Naive thymus-derived CD8-positive, alpha-beta T cell (primary cell): ENCODE measurements around the gene KIF4A. TPM values are rescaled to one million over a fixed set of nuclear protein-coding genes. Genes with fewer than 3 reads are reported as not detected.
A peak's percentile ranks its signal among the peaks of the same experiment; 100 is the strongest.
"Not testable (repeated sequence)": the region's sequence is repeated elsewhere in the genome, so short reads cannot be mapped to it uniquely, and the experiment has no call there.

ENCODE experiments used
- ATAC-seq, 2 donors: fragments of 150-1000 bp; cut with Tn5 transposase in 1 of 2; sonication (Bioruptor Pico), chemical (Tn5 transposase) in 1 of 2; 1 replicate in 1 of 2; 2 replicates in 1 of 2; pipeline ENCODE4 v1.10.0; 2021; ENCODE audit warnings: mild to moderate bottlenecking in 2 of 2, moderate library complexity in 2 of 2
- POLR2A ChIA-PET: fragments of 350-600 bp; sonication (Branson Sonifier 250); formaldehyde crosslinking; loops from one replicate; lab custom pipeline; 2021; ENCODE audit warnings: antibody characterized with exemption; lab: Charles Lee
- DNase-seq, 10 donors: peaks; one replicate each; pipeline versions ENCODE4 v3.0.0 to v3.0.0-alpha.2; 2020 to 2022
- H3K27ac Mint-ChIP-seq, 10 donors: one replicate each; pipeline ENCODE4 v1.8.0; 2020 to 2022; ENCODE audit warnings: mild to moderate bottlenecking in 10 of 10, mixed read lengths in 10 of 10, moderate library complexity in 4 of 10, inconsistent platforms in 1 of 10
- H3K27me3 Mint-ChIP-seq, 5 donors: one replicate each; pipeline ENCODE4 v1.8.0; 2021 to 2022; ENCODE audit warnings: mixed read lengths in 5 of 5
- H3K36me3 Mint-ChIP-seq, 3 donors: one replicate each; pipeline ENCODE4 v1.8.0; 2020 to 2022; ENCODE audit warnings: mixed read lengths in 3 of 3, mild to moderate bottlenecking in 2 of 3, inconsistent platforms in 1 of 3
- H3K4me1 Mint-ChIP-seq, 4 donors: one replicate each; pipeline ENCODE4 v1.8.0; 2021 to 2022; ENCODE audit warnings: mixed read lengths in 4 of 4
- H3K4me3 Mint-ChIP-seq, 10 donors: one replicate each; pipeline ENCODE4 v1.8.0; 2020 to 2022; ENCODE audit warnings: mild to moderate bottlenecking in 10 of 10, mixed read lengths in 10 of 10, moderate library complexity in 6 of 10, inconsistent platforms in 1 of 10
- H3K9me3 Mint-ChIP-seq, 9 donors: one replicate each; pipeline ENCODE4 v1.8.0; 2020 to 2022; ENCODE audit warnings: mixed read lengths in 9 of 9, mild to moderate bottlenecking in 3 of 9, inconsistent platforms in 1 of 9, moderate library complexity in 1 of 9
- polyA plus RNA-seq, 3 donors: library from polyadenylated mRNA; unstranded; fragments of 300-500 nt; fragmentation: Illumina TruSeq; gene quantifications; one replicate each; pipeline ENCODE4 v1.2.3, GENCODE V29; 2021
- total RNA-seq, 8 experiments: library from RNA in 2 of 8; stranded (reverse) in 2 of 8; gene quantifications; one replicate each; pipeline ENCODE4 v1.2.3 and lab custom pipeline; 2021 to 2026

Gene KIF4A
- total and polyA plus RNA-seq, 5 experiments from 2014 or later, result 0.08 TPM; not detected in 3

DNA sequence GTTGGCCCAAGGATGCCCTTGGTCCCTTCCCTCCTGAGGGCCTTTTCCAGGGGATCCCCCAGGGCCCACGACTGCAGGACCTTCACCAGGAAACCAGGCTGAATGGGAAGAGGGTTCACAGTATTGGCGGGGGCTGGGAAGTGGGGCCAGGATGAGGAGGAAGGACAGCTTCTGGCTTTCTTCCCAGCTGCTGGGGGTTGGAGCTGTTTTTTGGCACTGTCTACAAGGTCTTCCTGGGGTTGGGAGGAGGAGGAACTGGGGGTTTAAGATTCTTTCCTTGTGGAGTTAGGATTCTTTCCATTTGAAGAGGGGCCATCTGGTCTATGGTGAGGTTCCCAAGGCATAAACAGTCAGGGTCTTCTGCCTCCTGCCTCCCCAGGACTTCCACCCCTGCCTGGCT lies 64.8 kb downstream of the KIF4A start:
- Mint-ChIP-seq H3K27me3 (no peaks in the 10 kb centered on the region), H3K4me3 (no peak overlapping the region), H3K27ac (no peak overlapping the region), H3K4me1 (no peaks in the 10 kb centered on the region), H3K36me3 (no peaks in the 10 kb centered on the region), H3K9me3 (peaks cover 0 to 10% (median 0%) of the 10 kb centered on the region in 9 donors)
- ATAC-seq, result no peak
- POLR2A ChIA-PET, result no interaction called here
- DNase-seq, result no peak

DNA sequence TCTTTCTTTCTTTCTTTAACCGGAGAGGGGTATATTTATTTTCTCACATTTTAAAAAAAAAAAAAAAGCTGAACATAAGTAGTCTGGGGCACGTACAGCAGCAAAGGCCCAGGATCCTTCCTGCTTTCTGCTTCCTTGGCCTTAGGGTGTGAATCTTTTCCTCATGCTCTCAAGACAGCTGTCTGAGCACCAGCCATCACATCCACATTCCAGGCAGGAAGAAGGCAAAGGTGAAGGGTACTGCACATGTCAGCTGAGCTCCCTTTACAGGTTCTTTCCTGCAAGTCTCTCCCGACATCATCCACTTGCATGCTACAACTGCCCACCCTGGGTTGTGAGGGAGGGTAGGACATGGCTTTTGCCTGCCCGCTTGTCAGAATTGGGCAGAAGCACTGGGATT lies 69.6 kb downstream of the KIF4A start:
- Mint-ChIP-seq H3K4me3 (no peak overlapping the region), H3K4me1 (no peaks in the 10 kb centered on the region), H3K27ac (no peak overlapping the region), H3K9me3 (no peaks in the 10 kb centered on the region), H3K36me3 (no peaks in the 10 kb centered on the region), H3K27me3 (no peaks in the 10 kb centered on the region)
- POLR2A ChIA-PET, result no interaction called here
- no peak for DNase-seq
- no peak for ATAC-seq

DNA sequence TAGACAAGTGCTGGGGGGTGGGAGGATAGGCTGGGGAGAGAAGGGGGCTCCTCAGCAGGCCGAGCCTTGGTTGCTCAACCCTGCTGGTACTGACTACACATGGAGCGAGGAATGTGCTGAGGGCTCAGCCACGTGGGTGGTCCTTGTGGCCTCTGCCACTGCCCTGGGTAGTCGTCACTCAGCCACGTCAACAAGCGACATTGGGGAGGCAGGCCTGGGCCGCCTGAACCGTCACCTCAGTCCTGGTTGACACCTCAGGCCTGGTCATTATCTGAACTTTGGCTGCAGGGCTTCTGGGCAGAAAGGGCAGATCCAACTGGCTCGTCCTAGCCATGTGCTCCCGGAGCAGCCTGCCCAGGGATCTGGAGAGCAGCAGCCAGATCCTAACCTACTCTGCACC lies 70.5 kb downstream of the KIF4A start:
- DNase-seq, result no peak
- Mint-ChIP-seq H3K36me3 (no peaks in the 10 kb centered on the region), H3K4me1 (no peaks in the 10 kb centered on the region), H3K27ac (no peak overlapping the region), H3K4me3 (no peak overlapping the region), H3K27me3 (no peaks in the 10 kb centered on the region), H3K9me3 (no peaks in the 10 kb centered on the region)
- ATAC-seq, result no peak
- POLR2A ChIA-PET, result no interaction called here

DNA sequence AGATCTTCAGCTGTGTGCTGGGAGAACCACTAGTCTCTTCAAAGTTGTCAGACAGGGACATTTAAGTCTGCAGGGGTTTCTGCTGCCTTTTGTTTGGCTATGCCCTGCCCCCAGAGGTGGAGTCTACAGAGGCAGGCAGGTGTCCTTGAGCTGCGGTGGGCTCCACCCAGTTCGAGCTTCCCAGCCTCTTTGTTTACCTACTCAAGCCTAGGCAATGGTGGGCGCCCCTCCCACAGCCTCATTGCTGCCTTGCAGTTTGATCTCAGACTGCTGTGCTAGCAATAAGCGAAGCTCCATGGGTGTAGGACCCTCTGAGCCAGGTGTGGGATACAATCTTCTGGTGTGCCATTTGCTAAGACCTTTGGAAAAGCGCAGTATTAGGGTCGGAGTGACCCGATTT lies 78.8 kb downstream of the KIF4A start:
- H3K9me3 Mint-ChIP-seq, ATAC-seq, H3K27me3 Mint-ChIP-seq, H3K4me1 Mint-ChIP-seq, H3K36me3 Mint-ChIP-seq, H3K4me3 Mint-ChIP-seq, H3K27ac Mint-ChIP-seq, POLR2A ChIA-PET, DNase-seq: not testable (repeated sequence)

DNA sequence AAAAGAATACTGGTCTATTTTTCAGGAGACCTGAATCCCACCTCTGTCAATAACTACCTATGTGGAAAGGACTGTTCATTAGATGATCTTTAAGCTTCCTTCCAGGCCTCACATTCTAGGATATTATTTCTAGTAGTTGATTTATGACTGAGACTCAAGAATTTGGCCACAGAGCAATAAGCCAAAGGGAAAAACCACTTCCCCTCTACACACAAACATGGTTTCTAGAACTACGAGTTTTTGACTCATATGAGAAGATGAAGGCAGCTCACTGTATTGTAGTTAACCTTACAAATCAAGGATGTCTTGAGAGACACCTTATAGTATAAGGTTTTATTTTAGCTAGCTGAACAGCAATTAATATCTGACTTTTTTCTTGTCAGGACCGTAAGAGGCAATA lies 96.3 kb downstream of the KIF4A start:
- H3K27ac Mint-ChIP-seq, result no peak overlapping the region
- peaks cover 0 to 1% (median 0%) of the 10 kb centered on the region in 4 donors for H3K4me1 Mint-ChIP-seq
- no peaks in the 10 kb centered on the region for H3K9me3 Mint-ChIP-seq
- POLR2A ChIA-PET, result interaction anchor here (0.6 kb wide), 1 partner anchor 10 kb away, joined by 3 read pairs; no protein-coding TSS in a partner anchor
- ATAC-seq (no peak), DNase-seq (no peak)
- H3K36me3 Mint-ChIP-seq, result no peaks in the 10 kb centered on the region
- no peaks in the 10 kb centered on the region for H3K27me3 Mint-ChIP-seq
- no peak overlapping the region for H3K4me3 Mint-ChIP-seq

DNA sequence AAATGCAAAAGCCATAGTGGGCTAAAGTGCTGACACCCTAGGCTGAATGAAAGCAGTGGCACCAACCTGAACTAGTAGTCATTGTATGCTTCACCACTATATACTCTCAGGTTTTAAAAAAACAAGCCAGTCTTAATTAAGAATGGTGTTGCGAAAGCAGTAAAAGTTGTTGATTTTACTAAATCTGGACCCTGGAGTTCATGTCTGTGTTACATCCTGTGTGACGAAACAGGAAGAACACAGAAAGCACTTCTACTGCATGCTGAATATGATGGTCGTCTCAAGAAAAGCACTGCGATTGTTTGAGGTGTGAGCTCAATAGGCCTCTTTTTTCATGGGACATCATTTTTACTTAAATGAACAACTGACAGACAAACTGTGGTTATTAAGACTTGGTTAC lies 109.0 kb downstream of the KIF4A start:
- Mint-ChIP-seq H3K36me3 (no peaks in the 10 kb centered on the region), H3K27ac (peak overlapping the region; percentile 82 to 98 (median 92)), H3K9me3 (peaks cover 0 to 3% (median 0%) of the 10 kb centered on the region in 9 donors), H3K4me1 (peaks cover 0 to 9% (median 2%) of the 10 kb centered on the region in 4 donors), H3K27me3 (no peaks in the 10 kb centered on the region), H3K4me3 (peak overlapping the region in 8 of 10 donors; percentile 8 to 66 (median 44))
- DNase-seq (peak in 6 of 10 donors; percentile 14 to 64 (median 42)), ATAC-seq (peak; percentile 95 to 97)
- POLR2A ChIA-PET, result interaction anchor here (0.7 to 1.6 kb wide), 2 partner anchors 30 to 34 kb away, joined by 3 to 5 read pairs; no protein-coding TSS in a partner anchor

- peak overlapping the region in 3 of 10 donors; percentile 49 to 69 (median 55) for H3K27ac Mint-ChIP-seq
- POLR2A ChIA-PET, H3K4me3 Mint-ChIP-seq, H3K9me3 Mint-ChIP-seq, DNase-seq, H3K27me3 Mint-ChIP-seq, ATAC-seq, H3K36me3 Mint-ChIP-seq, H3K4me1 Mint-ChIP-seq: not testable (repeated sequence)
Measured at GRCh38 chrX:70400181-70400580, 110.3 kb downstream of the KIF4A start.

GRCh38 chrX:70402721-70403120 lies 112.8 kb downstream of the KIF4A start:
- POLR2A ChIA-PET, result no interaction called here
- Mint-ChIP-seq H3K4me3 (no peak overlapping the region), H3K4me1 (peaks cover 0 to 9% (median 2%) of the 10 kb centered on the region in 4 donors), H3K36me3 (no peaks in the 10 kb centered on the region), H3K27ac (peak overlapping the region in 1 of 10 donors; percentile 11), H3K27me3 (no peaks in the 10 kb centered on the region), H3K9me3 (no peaks in the 10 kb centered on the region)
- ATAC-seq, result no peak
- DNase-seq, result no peak

DNA sequence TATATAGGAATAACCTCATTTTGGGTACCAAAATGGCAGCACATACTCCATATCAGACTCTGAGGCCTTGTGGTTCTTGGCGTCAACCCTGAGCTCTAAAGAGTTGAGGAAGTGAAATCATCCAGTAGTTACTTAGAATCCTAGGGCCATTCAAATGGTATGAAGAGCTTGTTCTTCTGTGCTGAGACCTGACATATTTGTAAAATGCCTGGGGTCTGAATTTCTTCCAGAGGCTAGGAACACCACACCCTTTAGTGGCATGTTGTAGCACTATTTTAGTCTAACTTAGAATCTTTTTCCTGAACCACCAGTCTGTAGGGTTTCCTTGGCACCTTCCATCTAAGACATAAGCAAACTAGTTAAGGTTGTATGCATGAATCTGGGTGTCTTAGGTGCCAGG lies 115.1 kb downstream of the KIF4A start:
- H3K27ac Mint-ChIP-seq, result no peak overlapping the region
- H3K4me1 Mint-ChIP-seq, result no peaks in the 10 kb centered on the region
- H3K27me3 Mint-ChIP-seq, result no peaks in the 10 kb centered on the region
- H3K36me3 Mint-ChIP-seq, result no peaks in the 10 kb centered on the region
- no peak overlapping the region for H3K4me3 Mint-ChIP-seq
- POLR2A ChIA-PET, result no interaction called here
- ATAC-seq, result no peak
- H3K9me3 Mint-ChIP-seq, result no peaks in the 10 kb centered on the region
- no peak for DNase-seq

- POLR2A ChIA-PET, result no interaction called here
- H3K9me3 Mint-ChIP-seq, result no peaks in the 10 kb centered on the region
- no peak for DNase-seq
- H3K27ac Mint-ChIP-seq, result no peak overlapping the region
- no peak for ATAC-seq
- no peaks in the 10 kb centered on the region for H3K27me3 Mint-ChIP-seq
- no peak overlapping the region for H3K4me3 Mint-ChIP-seq
- H3K36me3 Mint-ChIP-seq, result no peaks in the 10 kb centered on the region
- no peaks in the 10 kb centered on the region for H3K4me1 Mint-ChIP-seq
Measured at GRCh38 chrX:70410921-70411320, 121.0 kb downstream of the KIF4A start.

GRCh38 chrX:70411475-70411874 lies 121.6 kb downstream of the KIF4A start:
- Mint-ChIP-seq H3K9me3 (no peaks in the 10 kb centered on the region), H3K4me3 (no peak overlapping the region), H3K27ac (no peak overlapping the region), H3K4me1 (no peaks in the 10 kb centered on the region), H3K27me3 (no peaks in the 10 kb centered on the region), H3K36me3 (no peaks in the 10 kb centered on the region)
- DNase-seq (no peak), ATAC-seq (no peak)
- POLR2A ChIA-PET, result no interaction called here

DNA sequence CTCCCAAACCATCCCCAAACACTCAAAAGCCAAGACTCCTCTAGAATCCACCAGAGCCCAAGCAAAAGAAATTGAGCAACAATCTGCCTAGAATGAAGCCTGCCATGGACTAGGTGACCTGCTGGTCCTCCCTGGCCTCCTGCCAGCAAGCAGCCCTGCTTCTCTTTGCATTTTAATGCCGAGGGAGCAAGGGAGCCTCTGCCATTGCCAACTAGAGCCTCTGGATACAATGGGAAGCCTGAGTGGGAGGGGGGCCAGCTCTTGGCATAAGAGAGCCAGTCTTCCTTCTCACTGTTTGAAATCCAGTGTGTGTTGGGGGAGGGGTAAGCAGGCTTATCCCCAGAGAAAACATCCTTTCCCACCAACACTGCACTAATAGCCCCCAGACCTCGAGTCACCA lies 131.7 kb downstream of the KIF4A start:
- no peak for DNase-seq
- no peak for ATAC-seq
- peaks cover 0 to 4% (median 0%) of the 10 kb centered on the region in 9 donors for H3K9me3 Mint-ChIP-seq
- no peaks in the 10 kb centered on the region for H3K4me1 Mint-ChIP-seq
- peaks cover 0 to 7% (median 4%) of the 10 kb centered on the region in 5 donors for H3K27me3 Mint-ChIP-seq
- POLR2A ChIA-PET, result no interaction called here
- H3K27ac Mint-ChIP-seq, result no peak overlapping the region
- H3K4me3 Mint-ChIP-seq, result no peak overlapping the region
- H3K36me3 Mint-ChIP-seq, result no peaks in the 10 kb centered on the region

DNA sequence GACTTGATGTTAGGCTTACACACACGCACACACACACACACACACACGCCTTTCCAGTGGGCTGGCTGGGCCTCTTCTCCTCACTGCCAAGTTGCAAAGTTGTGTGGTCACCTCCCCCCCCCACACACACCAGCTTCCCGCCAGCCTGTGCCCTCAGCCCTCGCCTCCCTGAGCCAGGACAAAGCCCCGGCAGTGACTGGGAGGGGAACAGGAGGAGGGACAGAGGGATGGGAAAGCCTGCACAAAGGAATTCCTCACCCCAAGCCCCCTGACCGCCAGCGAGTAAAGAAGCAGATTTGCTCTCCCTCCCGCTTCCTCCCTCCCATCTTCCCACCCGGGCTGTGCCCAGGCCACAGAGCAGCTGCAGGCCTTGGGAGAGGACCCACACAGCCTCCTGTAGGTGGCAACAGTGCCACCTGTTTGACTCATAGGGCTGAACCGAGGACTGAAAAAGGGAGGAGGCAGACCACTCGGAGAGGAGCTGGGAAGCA lies 133.0 kb downstream of the KIF4A start, which contains the start of gene GDPD2:
Gene GDPD2, plus strand, starts transcription at position 464 of the 491 bp plus-strand sequence. CDS start 1,671 bp downstream, outside the sequence.
- H3K27me3 Mint-ChIP-seq, result peaks cover 0 to 7% (median 4%) of the 10 kb centered on the region in 5 donors
- POLR2A ChIA-PET, result interaction anchor here (0.6 kb wide), 1 partner anchor 99 kb away, joined by 3 read pairs; no protein-coding TSS in a partner anchor
- H3K36me3 Mint-ChIP-seq, result no peaks in the 10 kb centered on the region
- no peak within 1 kb of the TSS for H3K4me3 Mint-ChIP-seq
- H3K4me1 Mint-ChIP-seq, result no peaks in the 10 kb centered on the region
- ATAC-seq (peak in 1 of 2 donors; percentile 30), DNase-seq (no peak)
- H3K9me3 Mint-ChIP-seq, result peaks cover 0 to 4% (median 0%) of the 10 kb centered on the region in 9 donors
- H3K27ac Mint-ChIP-seq, result peak within 1 kb of the TSS in 1 of 10 donors; percentile 40
